ENCODE measurements around the gene COG8.
"Not testable (repeated sequence)": the region's sequence is repeated elsewhere in the genome, so short reads cannot be mapped to it uniquely, and the experiment has no call there.

The COG8 gene

GRCh38 chr16:69318177-69318910, 21.0 kb downstream of the COG8 start:
- no peak for DNase-seq

- DNase-seq = no peak
Measured at GRCh38 chr16:69316595-69317034, 22.7 kb downstream of the COG8 start.

- DNase-seq = no peak
Measured at GRCh38 chr16:69315486-69316311, 23.7 kb downstream of the COG8 start.

- DNase-seq = no peak
Measured at GRCh38 chr16:69314534-69314933, 24.8 kb downstream of the COG8 start.

GRCh38 chr16:69313469-69313868, 25.9 kb downstream of the COG8 start:
- no peak for DNase-seq

GRCh38 chr16:69311533-69312387, 27.6 kb downstream of the COG8 start:
- peak; percentile 45 for DNase-seq

GRCh38 chr16:69310653-69311532, 28.5 kb downstream of the COG8 start, which contains the start of gene VPS4A:
Gene VPS4A (plus strand): TSS chr16:69311350. CDS start chr16:69311512, 162 bp downstream.
- DNase-seq = peak; percentile 98

GRCh38 chr16:69309316-69309715, 30.0 kb downstream of the COG8 start:
- no peak for DNase-seq

GRCh38 chr16:69307856-69308255, 31.5 kb downstream of the COG8 start:
- no peak for DNase-seq

- no peak for DNase-seq
Measured at GRCh38 chr16:69307091-69307490, 32.3 kb downstream of the COG8 start.

GRCh38 chr16:69306031-69306430, 33.3 kb downstream of the COG8 start:
- DNase-seq = no peak

- no peak for DNase-seq
Measured at GRCh38 chr16:69302301-69302700, 37.1 kb downstream of the COG8 start.

- DNase-seq = no peak
Measured at GRCh38 chr16:69301861-69302260, 37.5 kb downstream of the COG8 start.

- no peak for DNase-seq
Measured at GRCh38 chr16:69301187-69301586, 38.2 kb downstream of the COG8 start.

- DNase-seq = no peak
Measured at GRCh38 chr16:69298261-69298660, 41.1 kb downstream of the COG8 start.

- DNase-seq = not testable (repeated sequence)
Measured at GRCh38 chr16:69296771-69297170, 42.6 kb downstream of the COG8 start.

- no peak for DNase-seq
Measured at GRCh38 chr16:69294051-69294450, 45.3 kb downstream of the COG8 start.

GRCh38 chr16:69293401-69293800, 46.0 kb downstream of the COG8 start:
- DNase-seq = no peak

- DNase-seq = not testable (repeated sequence)
Measured at GRCh38 chr16:69291657-69292056, 47.7 kb downstream of the COG8 start.

GRCh38 chr16:69286941-69287713, 52.2 kb downstream of the COG8 start:
- peak; percentile 73 for DNase-seq

- DNase-seq = no peak
Measured at GRCh38 chr16:69285240-69285639, 54.1 kb downstream of the COG8 start.
